ENCODE results near the gene BNC2.
"Not testable (repeated sequence)": the region's sequence is repeated elsewhere in the genome, so short reads cannot be mapped to it uniquely, and the experiment has no call there.

BNC2 gene

GRCh38 chr9:16484180-16484579, 386.3 kb downstream of the BNC2 start:
- DNase-seq, result no peak

- no peak for DNase-seq
Observed at GRCh38 chr9:16482764-16483163, 387.7 kb downstream of the BNC2 start.

- not testable (repeated sequence) for DNase-seq
Observed at GRCh38 chr9:16480584-16480983, 389.9 kb downstream of the BNC2 start.

- no peak for DNase-seq
Observed at GRCh38 chr9:16475996-16476395, 394.5 kb downstream of the BNC2 start.

GRCh38 chr9:16475257-16475656, 395.2 kb downstream of the BNC2 start:
- no peak for DNase-seq

GRCh38 chr9:16469184-16469583, 401.3 kb downstream of the BNC2 start:
- DNase-seq, result no peak

- DNase-seq, result no peak
Observed at GRCh38 chr9:16461851-16462250, 408.6 kb downstream of the BNC2 start.

- peak; percentile 5 for DNase-seq
Observed at GRCh38 chr9:16461137-16461840, 409.2 kb downstream of the BNC2 start.

- DNase-seq, result no peak
Observed at GRCh38 chr9:16460696-16461095, 409.8 kb downstream of the BNC2 start.

- DNase-seq, result no peak
Observed at GRCh38 chr9:16459421-16460148, 410.9 kb downstream of the BNC2 start.

GRCh38 chr9:16458696-16459420, 411.6 kb downstream of the BNC2 start:
- no peak for DNase-seq

GRCh38 chr9:16455842-16456241, 414.6 kb downstream of the BNC2 start:
- no peak for DNase-seq

- no peak for DNase-seq
Observed at GRCh38 chr9:16453390-16453789, 417.1 kb downstream of the BNC2 start.

- peak; percentile 27 for DNase-seq
Observed at GRCh38 chr9:16450578-16450977, 419.9 kb downstream of the BNC2 start.

GRCh38 chr9:16450043-16450442, 420.4 kb downstream of the BNC2 start:
- no peak for DNase-seq

GRCh38 chr9:16449076-16449730, 421.3 kb downstream of the BNC2 start:
- DNase-seq, result no peak

GRCh38 chr9:16447946-16448345, 422.5 kb downstream of the BNC2 start:
- no peak for DNase-seq

GRCh38 chr9:16446636-16447035, 423.8 kb downstream of the BNC2 start:
- no peak for DNase-seq

GRCh38 chr9:16445141-16445920, 425.1 kb downstream of the BNC2 start:
- DNase-seq, result no peak

GRCh38 chr9:16442622-16443021, 427.8 kb downstream of the BNC2 start:
- DNase-seq, result no peak

- DNase-seq, result no peak
Observed at GRCh38 chr9:16441791-16442190, 428.7 kb downstream of the BNC2 start.

- not testable (repeated sequence) for DNase-seq
Observed at GRCh38 chr9:16438831-16439230, 431.6 kb downstream of the BNC2 start.

GRCh38 chr9:16436545-16436944, 433.9 kb downstream of the BNC2 start:
- DNase-seq, result no peak
